Activated CD4-positive, alpha-beta T cell treated with anti-CD3 and anti-CD28 coated beads, Interleukin-2, amount 50 U/mL, for 4 hours (primary cell): ENCODE data around the gene PARP15.
"Not testable (repeated sequence)": the region's sequence is repeated elsewhere in the genome, so short reads cannot be mapped to it uniquely, and the experiment has no call there.

ENCODE experiments used
- DNase-seq, 2 experiments: peaks; one replicate each; pipeline ENCODE4 v3.0.0-alpha.2; 2020

Gene PARP15

GRCh38 chr3:122621112-122621511, 43.7 kb downstream of the PARP15 start:
- no peak for DNase-seq

GRCh38 chr3:122623031-122623829, 45.8 kb downstream of the PARP15 start:
- no peak for DNase-seq

- DNase-seq = no peak
Measured at GRCh38 chr3:122626515-122627180, 49.2 kb downstream of the PARP15 start.

GRCh38 chr3:122627301-122627700, 49.9 kb downstream of the PARP15 start:
- no peak for DNase-seq

GRCh38 chr3:122628567-122628966, 51.1 kb downstream of the PARP15 start:
- no peak for DNase-seq

- DNase-seq = no peak
Measured at GRCh38 chr3:122629763-122630162, 52.3 kb downstream of the PARP15 start.

- DNase-seq = no peak
Measured at GRCh38 chr3:122635789-122636188, 58.3 kb downstream of the PARP15 start.

- no peak for DNase-seq
Measured at GRCh38 chr3:122636697-122637096, 59.2 kb downstream of the PARP15 start.

GRCh38 chr3:122640437-122640999, 63.1 kb downstream of the PARP15 start:
- DNase-seq = no peak

GRCh38 chr3:122642935-122643334, 65.5 kb downstream of the PARP15 start:
- no peak for DNase-seq

GRCh38 chr3:122646146-122646988, 68.9 kb downstream of the PARP15 start:
- DNase-seq = no peak

- DNase-seq = not testable (repeated sequence)
Measured at GRCh38 chr3:122651233-122651907, 73.9 kb downstream of the PARP15 start.

GRCh38 chr3:122651962-122652361, 74.5 kb downstream of the PARP15 start:
- DNase-seq = not testable (repeated sequence)

- DNase-seq = not testable (repeated sequence)
Measured at GRCh38 chr3:122658336-122658735, 80.9 kb downstream of the PARP15 start.

- DNase-seq = no peak
Measured at GRCh38 chr3:122660297-122660974, 83.0 kb downstream of the PARP15 start.

- DNase-seq = no peak
Measured at GRCh38 chr3:122661633-122662032, 84.2 kb downstream of the PARP15 start.

GRCh38 chr3:122662505-122662904, 85.1 kb downstream of the PARP15 start:
- DNase-seq = no peak

GRCh38 chr3:122665226-122665786, 87.9 kb downstream of the PARP15 start:
- no peak for DNase-seq

- DNase-seq = no peak
Measured at GRCh38 chr3:122665881-122666280, 88.4 kb downstream of the PARP15 start.

- no peak for DNase-seq
Measured at GRCh38 chr3:122668930-122669730, 91.7 kb downstream of the PARP15 start.

- DNase-seq = no peak
Measured at GRCh38 chr3:122671553-122671952, 94.1 kb downstream of the PARP15 start.
